Eye (tissue), 1 donor: Measurements from ENCODE around the gene JADE2.

Source experiments
- DNase-seq: peaks from one replicate; pipeline ENCODE4 v3.0.0-alpha.2; 2015

The JADE2 gene

GRCh38 chr5:134570886-134571285 lies 45.4 kb downstream of the JADE2 start:
- no peak for DNase-seq

- no peak for DNase-seq
Observed at GRCh38 chr5:134571693-134572405, 46.4 kb downstream of the JADE2 start.

GRCh38 chr5:134572811-134573210 lies 47.3 kb downstream of the JADE2 start:
- DNase-seq, result no peak

GRCh38 chr5:134574521-134574920 lies 49.1 kb downstream of the JADE2 start:
- DNase-seq, result no peak

- DNase-seq, result no peak
Observed at GRCh38 chr5:134575316-134575715, 49.8 kb downstream of the JADE2 start.

GRCh38 chr5:134576386-134577021 lies 51.0 kb downstream of the JADE2 start:
- DNase-seq, result no peak

GRCh38 chr5:134577022-134577795 lies 51.7 kb downstream of the JADE2 start:
- DNase-seq, result peak; percentile 11

- DNase-seq, result peak; percentile 94
Observed at GRCh38 chr5:134577796-134578577, 52.5 kb downstream of the JADE2 start.

GRCh38 chr5:134578578-134579283 lies 53.3 kb downstream of the JADE2 start:
- DNase-seq, result no peak

GRCh38 chr5:134579284-134579771 lies 53.9 kb downstream of the JADE2 start:
- no peak for DNase-seq

- DNase-seq, result no peak
Observed at GRCh38 chr5:134580001-134580460, 54.6 kb downstream of the JADE2 start.

- no peak for DNase-seq
Observed at GRCh38 chr5:134581241-134581981, 55.9 kb downstream of the JADE2 start.

- DNase-seq, result no peak
Observed at GRCh38 chr5:134582281-134582680, 56.8 kb downstream of the JADE2 start.

GRCh38 chr5:134582941-134583340 lies 57.5 kb downstream of the JADE2 start:
- no peak for DNase-seq

GRCh38 chr5:134583766-134584165 lies 58.3 kb downstream of the JADE2 start:
- DNase-seq, result no peak

- no peak for DNase-seq
Observed at GRCh38 chr5:134584662-134585061, 59.2 kb downstream of the JADE2 start.

GRCh38 chr5:134585966-134586365 lies 60.5 kb downstream of the JADE2 start:
- no peak for DNase-seq

GRCh38 chr5:134586866-134587524 lies 61.5 kb downstream of the JADE2 start:
- peak; percentile 67 for DNase-seq

GRCh38 chr5:134590992-134591659 lies 65.7 kb downstream of the JADE2 start:
- DNase-seq, result no peak

GRCh38 chr5:134592141-134592746 lies 66.8 kb downstream of the JADE2 start:
- no peak for DNase-seq
